ENCODE data around the gene MBOAT7. TPM values are rescaled to one million over a fixed set of nuclear protein-coding genes. Genes with fewer than 3 reads are reported as not detected.

Gene MBOAT7
- total and polyA plus RNA-seq, 2 of the 8 experiments (the other 6 are each of a cell fraction or from before 2014, with no cell fraction given): 85.5 to 90.9 TPM

GRCh38 chr19:54216869-54217268 lies 27.5 kb upstream of the MBOAT7 start:
- H4K5ac ChIP-seq (ENCODE audit: insufficient read length, low read depth, low read length): no peak overlapping the region
- H3K18ac ChIP-seq (ENCODE audit: extremely low read depth, low read length): no peak overlapping the region
- peaks cover 0 to 1% (median 0%) of the 10 kb centered on the region in 4 experiments; a peak in 2 of 7 replicates for H3K4me1 ChIP-seq (replicated peaks in 1 of 4; ENCODE audit: control insufficient read depth in 3 of 4, insufficient read depth in 4 of 4, low read length in 3 of 4)
- no peak overlapping the region for H2AK5ac ChIP-seq (ENCODE audit: low read depth, low read length)
- peaks cover 0 to 1% of the 10 kb centered on the region in 2 experiments for H4K20me1 ChIP-seq (replicated peaks in 1 of 2; ENCODE audit: control insufficient read depth in 1 of 2, insufficient read depth in 2 of 2, low read length in 2 of 2)
- H2BK20ac ChIP-seq (ENCODE audit: low read length): no peak overlapping the region
- no peak overlapping the region for H3K4me3 ChIP-seq (ENCODE audit: extremely low read depth in 1 of 4, insufficient read depth in 2 of 4, low read depth in 3 of 4, low read length in 4 of 4)
- H3K27me3 ChIP-seq (replicated peaks in 1 of 4; ENCODE audit: control insufficient read depth in 3 of 4, extremely low read depth in 1 of 4, insufficient read depth in 3 of 4, low read length in 3 of 4): no peaks in the 10 kb centered on the region
- no peak overlapping the region for H2BK12ac ChIP-seq (ENCODE audit: low read depth, low read length)
- no peaks in the 10 kb centered on the region for H3K79me2 ChIP-seq (ENCODE audit: control insufficient read depth in 1 of 2, insufficient read depth in 2 of 2, low read length in 2 of 2)
- no peak overlapping the region for H4K8ac ChIP-seq (ENCODE audit: extremely low read depth, insufficient read depth, low read length)
- no peak overlapping the region for H3K4ac ChIP-seq (replicated peaks; ENCODE audit: insufficient read length, low read depth, low read length)
- H3K27ac ChIP-seq (ENCODE audit: low read depth, low read length): no peak overlapping the region
- no peak overlapping the region for H2BK120ac ChIP-seq (replicated peaks; ENCODE audit: low read depth, low read length)
- FAIRE-seq: no peak
- no peaks in the 10 kb centered on the region for H3K23me2 ChIP-seq (ENCODE audit: low read depth, low read length)
- WGBS, 2 experiments (ENCODE audit: extremely low coverage in 1 of 2, insufficient coverage in 1 of 2, insufficient read length in 1 of 2, insufficient replicate concordance in 2 of 2, low coverage in 1 of 2, low lambda C conversion rate in 2 of 2, missing lambda C conversion rate in 1 of 2): 92% methylated on average over 8 of the region's 9 CpGs; no CpG with 5 or more reads in 1 of the 2 experiments
- H2AFZ ChIP-seq (ENCODE audit: low read length): no peak overlapping the region
- H3K79me1 ChIP-seq (ENCODE audit: low read depth, low read length): no peaks in the 10 kb centered on the region
- H3K36me3 ChIP-seq (ENCODE audit: control insufficient read depth in 2 of 4, insufficient read depth in 4 of 4, low read length in 3 of 4): no peaks in the 10 kb centered on the region
- POLR2A ChIA-PET (ENCODE audit: partially characterized antibody): interaction anchor here (2.9 to 23.4 kb wide), 2 partner anchors 10 to 27 kb away, joined by 34 to 909 read pairs; partner anchors contain the start of genes MBOAT7, RPS9 and TSEN34
- no peak for DNase-seq (ENCODE audit: low read depth in 1 of 2, low spot score in 2 of 2)
- H2BK15ac ChIP-seq (ENCODE audit: low read length): no peak overlapping the region
- H3K9ac ChIP-seq (replicated peaks in 1 of 4; ENCODE audit: extremely low read depth in 1 of 4, low read depth in 3 of 4, low read length in 3 of 4): no peak overlapping the region
- H3K14ac ChIP-seq (ENCODE audit: insufficient read length): no peak overlapping the region
- H3K56ac ChIP-seq (replicated peaks; ENCODE audit: insufficient read length, low read depth, low read length): no peak overlapping the region
- H3K23ac ChIP-seq (ENCODE audit: insufficient read length): no peak overlapping the region
- H3K4me2 ChIP-seq (ENCODE audit: insufficient read depth in 1 of 2, low read depth in 2 of 2, low read length in 2 of 2): no peak overlapping the region
- H3K9me3 ChIP-seq (ENCODE audit: insufficient read depth in 2 of 2, low read depth in 1 of 2, low read length in 1 of 2): no peaks in the 10 kb centered on the region
- CTCF ChIA-PET (ENCODE audit: partially characterized antibody): interaction anchor here (0.6 to 1.2 kb wide), 2 partner anchors 12 to 174 kb away, joined by 3 to 4 read pairs; no protein-coding TSS in a partner anchor
- no peak overlapping the region for H4K91ac ChIP-seq (replicated peaks; ENCODE audit: insufficient read length, low read length)
- no peak overlapping the region for H2BK5ac ChIP-seq (ENCODE audit: low read depth, low read length)
- TF ChIP-seq GTF2F1 (IDR thresholded peaks at IDR 0.05; ENCODE audit: borderline replicate concordance, low read depth, low read length) (no peak), RXRA (IDR thresholded peaks at IDR 0.05; ENCODE audit: insufficient read depth, low read depth, low read length) (no peak), JUND (IDR thresholded peaks at IDR 0.05; ENCODE audit: low read length) (no peak), JUN (IDR thresholded peaks at IDR 0.05; ENCODE audit: low read depth, low read length) (no peak), POLR2A (IDR thresholded peaks at IDR 0.05; ENCODE audit: control extremely low read depth in 1 of 2, low read depth in 2 of 2, low read length in 2 of 2) (no peak), HDAC6 (IDR thresholded peaks at IDR 0.05; ENCODE audit: low read depth, low read length) (no peak), GABPA (IDR thresholded peaks at IDR 0.05; ENCODE audit: borderline replicate concordance, insufficient read depth, low read length) (no peak), RAD21 (IDR thresholded peaks at IDR 0.05 in 1 of 2, conservative IDR thresholded peaks at IDR 0.05 in 1 of 2; ENCODE audit: low read depth in 2 of 2, low read length in 2 of 2) (no peak), CEBPB (IDR thresholded peaks at IDR 0.05; ENCODE audit: low read depth, low read length) (no peak), USF2 (IDR thresholded peaks at IDR 0.05; ENCODE audit: low read length) (no peak), MAFK (IDR thresholded peaks at IDR 0.05; ENCODE audit: low read depth, low read length) (no peak), CTBP2 (IDR thresholded peaks at IDR 0.05; ENCODE audit: borderline replicate concordance, insufficient read depth, insufficient read length, low read length) (no peak), SP2 (IDR thresholded peaks at IDR 0.05; ENCODE audit: low read length) (no peak)
